Prostate gland (tissue), 2 donors: ENCODE data around the gene PTX3. TPM values are rescaled to one million over a fixed set of nuclear protein-coding genes. Genes with fewer than 3 reads are reported as not detected.

ENCODE experiments used
- DNase-seq: peaks from one replicate; pipeline ENCODE4 v3.0.0-alpha.2; 2019; ENCODE audit warnings: low spot score
- H3K27ac ChIP-seq, 2 donors: fragments of 200-600 bp; sonication (generic); 2 replicates each; pipeline ENCODE4 v1.5.1; 2017 to 2019
- H3K27me3 ChIP-seq: fragments of 200-600 bp; sonication (generic); replicated peaks from 2 replicates; pipeline ENCODE4 v1.5.1; 2019; ENCODE audit not compliant: insufficient read depth
- H3K36me3 ChIP-seq, 2 donors: fragments of 200-600 bp; sonication (generic); 1 replicate in 1 of 2; 2 replicates in 1 of 2; pipeline versions ENCODE4 v1.5.1 to v1.8.1; 2017 to 2019
- H3K4me1 ChIP-seq: fragments of 200-600 bp; sonication (generic); replicated peaks from 2 replicates; pipeline ENCODE4 v1.5.1; 2019
- H3K4me3 ChIP-seq, 2 donors: fragments of 200-600 bp; sonication (generic); 2 replicates each; pipeline ENCODE4 v1.5.1; 2017 to 2019
- H3K9me3 ChIP-seq: fragments of 200-600 bp; sonication (generic); 2 replicates; pipeline ENCODE4 v1.5.1; 2017
- CTCF ChIP-seq, 4 experiments: fragments of 200-600 bp in 2 of 4; fragments of 450-650 bp in 2 of 4; sonication (generic) in 2 of 4; IDR thresholded peaks; 1 replicate in 3 of 4; 2 replicates in 1 of 4; pipeline ENCODE4 v1.5.1; 2016 to 2019; ENCODE audit warnings: antibody characterized with exemption in 4 of 4, mild to moderate bottlenecking in 2 of 4, moderate library complexity in 2 of 4
- POLR2A ChIP-seq: fragments of 450-650 bp; IDR thresholded peaks from one replicate; pipeline ENCODE4 v1.6.1; 2016; ENCODE audit warnings: antibody characterized with exemption, mild to moderate bottlenecking
- POLR2AphosphoS5 ChIP-seq: sonication (generic); formaldehyde crosslinking; IDR thresholded peaks from one replicate; pipeline ENCODE4 v1.6.1; 2017; ENCODE audit warnings: antibody characterized with exemption
- WGBS: methylation state at CpG from one replicate; pipeline ENCODE4 v1.1.5; 2018; 5-methylcytosine and 5-hydroxymethylcytosine counted together
- intact Hi-C: fragments of 100-400 bp; cut with DNase I; formaldehyde crosslinking; loops from one replicate; pipeline ENCODE4 v1.14.2; 2022
- total RNA-seq, 2 donors: library from RNA; depleted of rRNA; stranded (reverse); fragments of >200 nt; gene quantifications; one replicate each; pipeline ENCODE4 v1.1.0, GENCODE V29; 2016

The PTX3 gene
- total RNA-seq, 2 donors from 2014 or later, result 0.55 to 0.97 TPM

GRCh38 chr3:157418104-157418503, 18.5 kb upstream of the PTX3 start:
- Histone ChIP-seq H3K27ac (no peak overlapping the region), H3K36me3 (no peaks in the 10 kb centered on the region), H3K27me3 (no peaks in the 10 kb centered on the region), H3K4me1 (no peaks in the 10 kb centered on the region), H3K9me3 (no peaks in the 10 kb centered on the region), H3K4me3 (no peak overlapping the region)
- intact Hi-C loops, result no loop called here
- no peak for DNase-seq
- no peak for TF ChIP-seq CTCF (IDR thresholded peaks at IDR 0.05)
- 82% methylated on average over 2 of the region's 2 CpGs for WGBS

GRCh38 chr3:157420606-157421130, 16.0 kb upstream of the PTX3 start:
- no peak for DNase-seq
- 76% methylated on average over 3 of the region's 3 CpGs for WGBS
- no peaks in the 10 kb centered on the region for H3K36me3 ChIP-seq

GRCh38 chr3:157423337-157423736, 13.3 kb upstream of the PTX3 start:
- no peak overlapping the region for H3K4me3 ChIP-seq
- intact Hi-C loops, result no loop called here
- no peak for TF ChIP-seq CTCF (IDR thresholded peaks at IDR 0.05)
- no peak for TF ChIP-seq POLR2A
- TF ChIP-seq POLR2AphosphoS5, result no peak

More at GRCh38 chr3:157420606-157421130, 16.0 kb upstream of the PTX3 start:
- intact Hi-C loops, result no loop called here
- no peaks in the 10 kb centered on the region for H3K27me3 ChIP-seq
- no peak overlapping the region for H3K4me3 ChIP-seq
- no peak overlapping the region for H3K27ac ChIP-seq
- no peaks in the 10 kb centered on the region for H3K9me3 ChIP-seq
- no peaks in the 10 kb centered on the region for H3K4me1 ChIP-seq
- TF ChIP-seq CTCF (IDR thresholded peaks at IDR 0.05), result no peak
- no peak for TF ChIP-seq POLR2AphosphoS5
- no peak for TF ChIP-seq POLR2A

GRCh38 chr3:157427901-157428300, 8.7 kb upstream of the PTX3 start:
- TF ChIP-seq POLR2AphosphoS5, result no peak
- no peak for TF ChIP-seq POLR2A
- TF ChIP-seq CTCF (IDR thresholded peaks at IDR 0.05), result no peak
- H3K9me3 ChIP-seq, result no peaks in the 10 kb centered on the region
- intact Hi-C loops, result no loop called here
- no peak for DNase-seq
- H3K36me3 ChIP-seq, result no peaks in the 10 kb centered on the region
- no peak overlapping the region for H3K27ac ChIP-seq
- WGBS, result 86% methylated on average over 4 of the region's 4 CpGs
- H3K27me3 ChIP-seq, result no peaks in the 10 kb centered on the region
- H3K4me1 ChIP-seq, result no peaks in the 10 kb centered on the region
- H3K4me3 ChIP-seq, result no peak overlapping the region

More at GRCh38 chr3:157423337-157423736, 13.3 kb upstream of the PTX3 start:
- Histone ChIP-seq H3K9me3 (no peaks in the 10 kb centered on the region), H3K4me1 (no peaks in the 10 kb centered on the region), H3K36me3 (no peaks in the 10 kb centered on the region), H3K27me3 (no peaks in the 10 kb centered on the region), H3K27ac (no peak overlapping the region)
- DNase-seq, result no peak

- no peak for TF ChIP-seq POLR2A
- TF ChIP-seq CTCF (IDR thresholded peaks at IDR 0.05), result no peak
- no peak for TF ChIP-seq POLR2AphosphoS5
- WGBS, result 58% methylated on average over 1 of the region's 1 CpG
- Histone ChIP-seq H3K9me3 (no peaks in the 10 kb centered on the region), H3K4me1 (no peaks in the 10 kb centered on the region), H3K27me3 (no peaks in the 10 kb centered on the region), H3K27ac (no peak overlapping the region), H3K4me3 (no peak overlapping the region), H3K36me3 (no peaks in the 10 kb centered on the region)
- DNase-seq, result no peak
- intact Hi-C loops, result no loop called here
Observed at GRCh38 chr3:157428853-157429252, 7.8 kb upstream of the PTX3 start.
